GM12891 (cell line): ENCODE results near the gene MTA3.

Experiments
- PAX5 ChIP-seq: IDR thresholded peaks from 2 replicates; pipeline ENCODE4 v1.6.1; 2011; ENCODE audit warnings: low read length, moderate library complexity, mild to moderate bottlenecking; ENCODE audit not compliant: insufficient read depth, severe bottlenecking
- POLR2A ChIP-seq: IDR thresholded peaks from 2 replicates; pipeline ENCODE4 v1.6.1; 2011; ENCODE audit warnings: low read depth, low read length, control low read depth
- POLR2AphosphoS5 ChIP-seq: IDR thresholded peaks from 2 replicates; pipeline ENCODE4 v1.6.1; 2011; ENCODE audit warnings: low read depth, low read length, control low read depth
- POU2F2 ChIP-seq: IDR thresholded peaks from 2 replicates; pipeline ENCODE4 v1.6.1; 2011; ENCODE audit warnings: low read depth, mild to moderate bottlenecking, control low read depth, low read length, moderate library complexity
- SPI1 ChIP-seq: IDR thresholded peaks from 2 replicates; pipeline ENCODE4 v1.6.1; 2011; ENCODE audit warnings: low read depth, low read length, control low read depth
- TAF1 ChIP-seq: IDR thresholded peaks from 2 replicates; pipeline ENCODE4 v1.6.1; 2011; ENCODE audit warnings: low read depth, low read length, control low read depth

DNA sequence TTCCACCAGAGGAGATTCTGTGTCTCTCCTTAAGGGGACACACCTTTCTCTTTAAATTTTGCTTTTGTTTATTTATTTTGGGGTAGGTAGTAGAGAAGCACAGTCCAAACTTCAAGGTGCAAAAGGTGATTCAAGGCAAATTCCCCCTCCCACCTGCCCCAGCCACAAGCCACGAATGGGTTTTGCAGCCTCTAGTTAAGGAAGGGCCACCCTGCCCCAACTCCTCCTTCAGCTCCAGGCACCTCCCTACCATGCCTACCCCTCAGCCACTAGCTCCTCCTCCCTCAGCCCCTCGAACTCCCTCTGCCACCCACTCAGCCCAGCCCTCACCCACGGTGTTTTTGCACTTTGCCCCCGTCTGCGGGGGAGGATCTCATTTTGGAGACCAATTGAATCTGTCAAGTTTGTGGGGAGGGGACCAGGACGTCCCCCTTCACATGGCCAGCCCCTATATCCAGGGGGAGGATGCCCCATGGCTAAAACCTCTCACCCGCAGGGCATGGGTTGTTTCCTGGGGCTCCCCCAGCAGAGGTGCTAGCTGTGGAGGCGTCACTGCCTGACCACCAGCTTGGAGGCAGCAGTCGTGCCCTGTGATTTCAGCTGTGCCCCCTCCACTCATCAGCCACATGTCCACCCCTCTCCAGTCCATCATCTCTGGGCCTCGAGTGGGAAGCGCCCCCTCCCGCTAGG lies 219.5 kb downstream of the MTA3 start:
- TF ChIP-seq TAF1 (no peak), POLR2AphosphoS5 (no peak), POLR2A (no peak), SPI1 (no peak), POU2F2 (no peak), PAX5 (no peak)
